Tibial nerve (tissue), 4 donors: ENCODE measurements around the gene SELENOW. TPM values are rescaled to one million over a fixed set of nuclear protein-coding genes. Genes with fewer than 3 reads are reported as not detected.
"Not testable (repeated sequence)": the region's sequence is repeated elsewhere in the genome, so short reads cannot be mapped to it uniquely, and the experiment has no call there.

ENCODE experiments used
- DNase-seq, 2 donors: peaks; one replicate each; pipeline ENCODE4 v3.0.0-alpha.2; 2019; ENCODE audit warnings: low spot score in 2 of 2
- H3K27ac ChIP-seq, 4 donors: fragments of 200-600 bp; sonication (generic) in 3 of 4; one replicate each; pipeline ENCODE4 v1.5.1; 2017 to 2019; ENCODE audit warnings: mild to moderate bottlenecking in 1 of 4
- H3K27me3 ChIP-seq, 2 donors: fragments of 200-600 bp; sonication (generic) in 1 of 2; one replicate each; pipeline versions ENCODE4 v1.5.1 to v1.6.0; 2017 to 2019
- H3K36me3 ChIP-seq, 3 donors: fragments of 200-600 bp; sonication (generic); one replicate each; pipeline ENCODE4 v1.5.1; 2018 to 2019
- H3K4me1 ChIP-seq, 4 donors: fragments of 200-600 bp; sonication (generic) in 3 of 4; one replicate each; pipeline ENCODE4 v1.5.1; 2017 to 2019
- H3K4me3 ChIP-seq, 4 donors: fragments of 200-600 bp; sonication (generic) in 3 of 4; one replicate each; pipeline ENCODE4 v1.5.1; 2017 to 2019; ENCODE audit warnings: mild to moderate bottlenecking in 1 of 4, moderate library complexity in 1 of 4
- H3K9me3 ChIP-seq, 4 donors: fragments of 200-600 bp; sonication (generic) in 3 of 4; one replicate each; pipeline ENCODE4 v1.5.1; 2017 to 2019
- EP300 ChIP-seq, 2 donors: sonication (generic); formaldehyde crosslinking; IDR thresholded peaks; one replicate each; pipeline ENCODE4 v1.6.1; 2017; ENCODE audit warnings: antibody characterized with exemption in 2 of 2, mild to moderate bottlenecking in 1 of 2
- POLR2A ChIP-seq, 2 donors: fragments of 450-650 bp; IDR thresholded peaks; one replicate each; pipeline ENCODE4 v1.6.1; 2017; ENCODE audit warnings: antibody characterized with exemption in 2 of 2, mild to moderate bottlenecking in 2 of 2, moderate library complexity in 2 of 2
- WGBS, 2 donors: methylation state at CpG; one replicate each; pipeline ENCODE4 v1.1.5; 2018; 5-methylcytosine and 5-hydroxymethylcytosine counted together
- total RNA-seq, 4 donors: library from RNA; depleted of rRNA; stranded (reverse); fragments of >200 nt; gene quantifications; one replicate each; pipeline ENCODE4 v1.1.0, GENCODE V29; 2016
- TF ChIP-seq, protein P1 (sequence below), 5 experiments: fragments of 200-600 bp in 3 of 5; fragments of 450-650 bp in 2 of 5; sonication (generic) in 3 of 5; IDR thresholded peaks; one replicate each; pipeline ENCODE4 v1.5.1; 2016 to 2019; ENCODE audit warnings: antibody characterized with exemption in 5 of 5, mild to moderate bottlenecking in 3 of 5, moderate library complexity in 2 of 5

SELENOW gene
- total RNA-seq, 4 donors from 2014 or later: 495 to 841 (median 572) TPM

DNA sequence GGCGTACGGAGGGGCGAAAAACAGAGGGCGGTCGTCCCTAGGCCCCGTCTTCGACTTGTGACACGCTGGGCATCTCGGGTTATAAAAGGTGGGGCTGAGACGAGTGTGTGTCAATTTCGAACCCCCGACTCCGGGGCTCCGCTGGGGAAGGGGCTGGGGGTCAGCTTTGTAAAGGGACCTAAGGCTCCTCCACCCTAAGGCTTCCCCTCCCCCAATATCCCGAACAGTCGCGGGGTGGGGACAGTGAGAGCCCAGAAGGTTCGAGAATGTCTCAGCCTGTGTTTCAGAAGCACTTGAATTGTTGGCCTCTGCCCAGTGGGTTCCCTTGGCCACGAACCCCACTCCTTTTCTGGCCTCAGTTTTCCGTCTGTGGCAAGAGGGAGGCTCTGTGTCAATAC, 450 bp downstream of the SELENOW start:
- 0 to 1% methylated on average over 11 to 20 of the region's 20 CpGs for WGBS, 2 donors
- Histone ChIP-seq H3K27me3 (no peaks in the 10 kb centered on the region), H3K4me1 (peaks cover 0 to 69% (median 39%) of the 10 kb centered on the region in 4 donors), H3K9me3 (no peaks in the 10 kb centered on the region), H3K36me3 (peaks cover 0 to 32% (median under 1%) of the 10 kb centered on the region in 3 donors), H3K4me3 (peak overlapping the region; percentile 88 to 99 (median 94)), H3K27ac (peak overlapping the region; percentile 98 to 100 (median 98))
- no peak for TF ChIP-seq EP300 (IDR thresholded peaks at IDR 0.05)
- TF ChIP-seq POLR2A (IDR thresholded peaks at IDR 0.05): no peak
- TF ChIP-seq, protein P1, sequence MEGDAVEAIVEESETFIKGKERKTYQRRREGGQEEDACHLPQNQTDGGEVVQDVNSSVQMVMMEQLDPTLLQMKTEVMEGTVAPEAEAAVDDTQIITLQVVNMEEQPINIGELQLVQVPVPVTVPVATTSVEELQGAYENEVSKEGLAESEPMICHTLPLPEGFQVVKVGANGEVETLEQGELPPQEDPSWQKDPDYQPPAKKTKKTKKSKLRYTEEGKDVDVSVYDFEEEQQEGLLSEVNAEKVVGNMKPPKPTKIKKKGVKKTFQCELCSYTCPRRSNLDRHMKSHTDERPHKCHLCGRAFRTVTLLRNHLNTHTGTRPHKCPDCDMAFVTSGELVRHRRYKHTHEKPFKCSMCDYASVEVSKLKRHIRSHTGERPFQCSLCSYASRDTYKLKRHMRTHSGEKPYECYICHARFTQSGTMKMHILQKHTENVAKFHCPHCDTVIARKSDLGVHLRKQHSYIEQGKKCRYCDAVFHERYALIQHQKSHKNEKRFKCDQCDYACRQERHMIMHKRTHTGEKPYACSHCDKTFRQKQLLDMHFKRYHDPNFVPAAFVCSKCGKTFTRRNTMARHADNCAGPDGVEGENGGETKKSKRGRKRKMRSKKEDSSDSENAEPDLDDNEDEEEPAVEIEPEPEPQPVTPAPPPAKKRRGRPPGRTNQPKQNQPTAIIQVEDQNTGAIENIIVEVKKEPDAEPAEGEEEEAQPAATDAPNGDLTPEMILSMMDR (IDR thresholded peaks at IDR 0.05): no peak
- DNase-seq: peak in 1 of 2 donors; percentile 33

DNA sequence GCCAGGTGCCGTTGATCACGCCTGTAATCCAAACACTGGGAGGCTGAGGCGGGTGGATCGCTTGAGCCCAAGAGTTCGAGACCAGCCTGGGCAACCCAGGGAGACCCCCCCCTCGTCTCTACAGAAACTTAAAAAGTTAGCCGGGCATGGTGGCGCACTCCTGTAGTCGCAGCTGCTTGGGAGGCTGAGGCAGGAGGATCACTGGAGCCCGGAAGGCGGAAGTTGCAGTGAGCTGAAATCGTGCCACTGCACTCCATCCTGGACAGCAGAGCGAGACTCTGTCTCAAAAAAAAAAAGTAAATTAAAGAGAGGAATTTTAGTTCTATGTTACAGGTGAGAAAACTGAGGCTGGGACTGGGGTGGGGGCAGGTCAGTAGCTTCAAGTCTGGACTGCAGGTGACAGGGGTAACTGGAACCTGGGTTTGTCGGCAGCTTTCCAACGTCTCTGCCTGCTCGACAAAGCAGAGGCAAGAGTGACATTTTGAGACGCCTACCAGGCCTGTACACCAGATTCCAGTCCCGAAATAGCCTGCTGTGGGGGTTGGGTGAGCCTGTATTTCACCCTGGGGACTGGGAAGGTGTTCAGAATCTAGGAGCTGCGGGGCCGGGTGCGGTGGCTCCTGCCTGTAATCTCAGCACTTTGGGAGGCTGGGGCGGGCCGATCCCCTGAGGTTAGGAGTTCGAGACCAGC, 1.2 kb downstream of the SELENOW start:
- WGBS, 2 donors: 38 to 46% methylated on average over 19 to 24 of the region's 24 CpGs
- DNase-seq: peak; percentile 30 to 45
- TF ChIP-seq EP300 (IDR thresholded peaks at IDR 0.05): peak in 1 of 2 donors; percentile 81
- peak in 1 of 2 donors; percentile 52 for TF ChIP-seq POLR2A (IDR thresholded peaks at IDR 0.05)
- TF ChIP-seq, protein P1 (IDR thresholded peaks at IDR 0.05): no peak
- Histone ChIP-seq H3K4me1 (peaks cover 0 to 61% (median 39%) of the 10 kb centered on the region in 4 donors), H3K27me3 (no peaks in the 10 kb centered on the region), H3K36me3 (peaks cover 0 to 39% (median 7%) of the 10 kb centered on the region in 3 donors), H3K27ac (peak overlapping the region; percentile 98 to 100 (median 98)), H3K9me3 (no peaks in the 10 kb centered on the region), H3K4me3 (peak overlapping the region; percentile 88 to 99 (median 94))

DNA sequence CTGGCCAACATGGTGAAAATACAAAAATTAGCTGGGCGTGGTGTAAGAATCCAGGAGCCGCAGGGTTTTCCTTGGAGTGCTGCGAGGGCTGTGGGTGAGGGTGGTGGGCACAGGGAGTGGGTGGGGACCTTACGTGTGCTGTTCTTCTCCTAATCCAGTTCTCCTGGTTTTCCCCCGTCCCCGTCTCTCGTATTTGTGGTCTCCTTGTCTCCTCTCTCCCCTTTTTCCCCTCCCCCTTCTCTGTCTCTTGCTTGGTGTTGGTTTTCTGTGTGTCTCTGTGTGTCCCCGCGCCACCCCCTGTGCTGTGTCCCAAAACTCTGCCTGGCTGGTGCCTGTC, 1.7 kb downstream of the SELENOW start:
- Histone ChIP-seq H3K9me3 (no peaks in the 10 kb centered on the region), H3K4me1 (peaks cover 0 to 61% (median 39%) of the 10 kb centered on the region in 4 donors), H3K4me3 (peak overlapping the region; percentile 88 to 99 (median 94)), H3K27ac (peak overlapping the region; percentile 98 to 100 (median 98)), H3K36me3 (peaks cover 0 to 44% (median 7%) of the 10 kb centered on the region in 3 donors), H3K27me3 (no peaks in the 10 kb centered on the region)
- no peak for TF ChIP-seq POLR2A (IDR thresholded peaks at IDR 0.05)
- TF ChIP-seq, protein P1 (IDR thresholded peaks at IDR 0.05): no peak
- 29 to 44% methylated on average over 9 of the region's 9 CpGs for WGBS, 2 donors
- no peak for DNase-seq

DNA sequence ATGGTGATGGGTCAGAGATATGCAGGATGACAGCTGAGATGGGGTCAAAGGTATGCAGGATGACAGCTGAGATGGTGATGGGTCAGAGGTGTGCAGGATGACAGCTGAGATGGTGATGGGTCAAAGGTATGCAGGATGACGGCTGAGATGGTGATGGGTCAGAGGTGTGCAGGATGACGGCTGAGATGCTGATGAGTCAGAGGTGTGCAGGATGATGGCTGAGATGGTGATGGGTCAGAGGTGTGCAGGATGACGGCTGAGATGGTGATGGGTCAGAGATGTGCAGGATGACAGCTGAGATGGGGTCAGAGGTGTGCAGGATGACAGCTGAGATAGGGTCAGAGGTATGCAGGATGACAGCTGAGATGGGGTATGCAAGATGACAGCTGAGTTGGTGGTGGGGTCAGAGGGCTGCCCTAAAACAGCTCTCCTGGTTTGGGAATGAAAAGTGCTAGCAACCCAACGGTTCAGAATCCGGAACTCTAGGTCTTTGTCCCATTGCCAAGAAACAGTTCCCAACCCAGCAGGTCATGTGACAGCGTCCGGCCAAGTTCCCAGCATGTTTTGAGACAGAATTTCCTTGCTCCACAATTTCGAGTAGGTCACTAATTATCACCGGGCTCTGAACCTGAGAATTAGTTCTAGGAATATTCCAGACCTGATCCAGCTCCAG, 3.2 kb downstream of the SELENOW start:
- WGBS, 2 donors: 25 to 30% methylated on average over 9 of the region's 9 CpGs
- peaks cover 0 to 56% (median 39%) of the 10 kb centered on the region in 4 donors for H3K4me1 ChIP-seq
- H3K36me3 ChIP-seq: peaks cover 0 to 59% (median 13%) of the 10 kb centered on the region in 3 donors
- TF ChIP-seq EP300 (IDR thresholded peaks at IDR 0.05): peak in 1 of 2 donors; percentile 58
- TF ChIP-seq POLR2A (IDR thresholded peaks at IDR 0.05): no peak
- no peaks in the 10 kb centered on the region for H3K27me3 ChIP-seq
- DNase-seq: peak; percentile 47 to 71
- no peaks in the 10 kb centered on the region for H3K9me3 ChIP-seq
- H3K4me3 ChIP-seq: peak overlapping the region in 1 of 4 donors; percentile 90
- peak overlapping the region; percentile 28 to 100 (median 98) for H3K27ac ChIP-seq

DNA sequence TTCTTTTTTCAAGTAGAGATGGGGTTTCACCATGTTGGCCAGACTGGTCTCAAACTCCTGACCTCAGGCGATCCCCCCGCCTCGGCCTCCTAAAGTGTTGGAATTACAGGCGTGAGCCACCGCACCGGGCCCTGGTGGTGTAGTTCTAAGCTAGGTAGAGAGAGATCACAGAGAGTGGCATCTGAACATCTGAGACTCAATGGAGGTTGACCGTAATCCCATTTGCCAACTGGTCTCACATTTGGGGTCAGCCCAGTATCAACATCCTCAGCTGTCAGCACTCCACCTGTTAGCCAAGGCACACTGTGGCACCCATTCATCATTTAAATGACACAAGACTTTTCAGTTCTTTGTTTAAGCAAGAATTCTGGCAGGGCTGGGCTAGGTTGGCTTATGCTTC, 8.1 kb downstream of the SELENOW start:
- Histone ChIP-seq H3K27ac (no peak overlapping the region), H3K36me3 (peaks cover 0 to 56% (median 13%) of the 10 kb centered on the region in 3 donors)

DNA sequence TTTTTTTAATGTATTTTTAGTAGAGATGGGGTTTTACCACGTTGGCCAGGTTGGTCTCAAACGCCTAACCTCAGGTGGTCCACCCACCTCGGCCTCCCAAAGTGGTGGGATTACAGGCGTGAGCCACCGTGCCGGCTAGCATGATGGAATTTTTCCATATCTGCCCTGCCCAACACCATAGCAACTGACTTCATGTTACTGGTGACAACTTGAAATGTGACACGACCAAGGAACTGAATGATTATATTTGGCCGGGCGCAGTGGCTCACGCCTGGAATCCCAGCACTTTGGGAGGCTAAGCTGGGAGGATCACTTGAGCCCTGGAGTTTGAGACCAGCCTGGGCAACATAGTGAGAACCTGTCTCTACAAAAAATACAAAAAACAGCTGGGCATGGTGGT, 8.8 kb downstream of the SELENOW start:
- H3K27ac ChIP-seq: peak overlapping the region in 1 of 4 donors; percentile 34
- DNase-seq, H3K4me3 ChIP-seq, H3K27me3 ChIP-seq, H3K9me3 ChIP-seq: not testable (repeated sequence)
- WGBS, 2 donors: 79 to 84% methylated on average over 9 to 10 of the region's 10 CpGs
- peaks cover 0 to 51% (median 13%) of the 10 kb centered on the region in 3 donors for H3K36me3 ChIP-seq
- H3K4me1 ChIP-seq: peaks cover 0 to 28% (median 7%) of the 10 kb centered on the region in 4 donors

More for the DNA sequence above, 8.1 kb downstream of the SELENOW start:
- no peak for DNase-seq
- TF ChIP-seq, protein P1 (IDR thresholded peaks at IDR 0.05): no peak
- TF ChIP-seq POLR2A (IDR thresholded peaks at IDR 0.05) (no peak), EP300 (IDR thresholded peaks at IDR 0.05) (no peak)
- WGBS, 2 donors: 93% methylated on average over 7 of the region's 7 CpGs
- Histone ChIP-seq H3K4me3 (no peak overlapping the region), H3K9me3 (no peaks in the 10 kb centered on the region), H3K4me1 (peaks cover 0 to 36% (median 12%) of the 10 kb centered on the region in 4 donors), H3K27me3 (no peaks in the 10 kb centered on the region)

DNA sequence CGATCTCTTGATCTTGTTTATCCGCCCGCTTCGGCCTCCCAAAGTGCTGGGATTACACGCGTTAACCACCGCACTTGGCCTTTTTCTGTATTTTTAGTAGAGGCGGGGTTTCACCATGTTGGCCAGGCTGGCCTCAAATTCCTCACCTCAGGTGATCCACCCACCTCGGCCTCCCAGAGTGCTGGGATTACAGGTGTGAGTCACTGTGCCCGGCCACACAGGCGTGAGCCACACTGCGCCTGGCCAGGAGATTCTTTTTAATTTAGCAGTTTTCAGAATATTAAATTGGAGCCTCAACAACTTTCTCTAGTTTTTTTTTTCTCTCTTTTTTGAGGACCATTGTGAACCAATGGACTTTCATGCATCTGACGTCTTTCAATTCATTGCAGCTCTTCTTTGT, 11.3 kb downstream of the SELENOW start:
- not testable (repeated sequence) for H3K9me3 ChIP-seq, H3K27me3 ChIP-seq, DNase-seq, H3K27ac ChIP-seq, H3K4me3 ChIP-seq
- WGBS, 2 donors: 93 to 94% methylated on average over 13 of the region's 13 CpGs
- peaks cover 0 to 15% (median 0%) of the 10 kb centered on the region in 4 donors for H3K4me1 ChIP-seq
- peaks cover 0 to 26% (median 6%) of the 10 kb centered on the region in 3 donors for H3K36me3 ChIP-seq
